Endothelial cell (in vitro differentiated cells): ENCODE data around the gene SERF1B. TPM values are rescaled to one million over a fixed set of nuclear protein-coding genes. Genes with fewer than 3 reads are reported as not detected.
"Not testable (repeated sequence)": the region's sequence is repeated elsewhere in the genome, so short reads cannot be mapped to it uniquely, and the experiment has no call there.

Experiments used
- DNase-seq: peaks from one replicate; pipeline ENCODE4 v3.0.0; 2021; ENCODE audit warnings: low spot score
- H3K27ac Mint-ChIP-seq: one replicate; pipeline ENCODE4 v1.8.0; 2021; ENCODE audit warnings: mixed read lengths, inconsistent platforms; ENCODE audit not compliant: unreplicated experiment
- H3K27me3 Mint-ChIP-seq: one replicate; pipeline ENCODE4 v1.8.0; 2021; ENCODE audit warnings: mild to moderate bottlenecking, moderate library complexity, mixed read lengths, inconsistent platforms; ENCODE audit not compliant: unreplicated experiment
- H3K36me3 Mint-ChIP-seq: one replicate; pipeline ENCODE4 v1.8.0; 2021; ENCODE audit warnings: mild to moderate bottlenecking, low read depth, mixed read lengths, inconsistent platforms; ENCODE audit not compliant: unreplicated experiment
- H3K4me1 Mint-ChIP-seq: one replicate; pipeline ENCODE4 v1.8.0; 2021; ENCODE audit warnings: mild to moderate bottlenecking, mixed read lengths, inconsistent platforms; ENCODE audit not compliant: unreplicated experiment
- H3K4me3 Mint-ChIP-seq: one replicate; pipeline ENCODE4 v1.8.0; 2021; ENCODE audit warnings: mild to moderate bottlenecking, mixed read lengths, inconsistent platforms; ENCODE audit not compliant: unreplicated experiment
- H3K9me3 Mint-ChIP-seq: one replicate; pipeline ENCODE4 v1.8.0; 2021; ENCODE audit warnings: mixed read lengths, inconsistent platforms; ENCODE audit not compliant: unreplicated experiment
- total RNA-seq: library from RNA; stranded (reverse); fragmentation: NEBNext Ultra II Directional; extraction: Animal tissue kit (Norgen Biotek cat#: 25700); gene quantifications from one replicate; pipeline ENCODE4 v1.2.1, GENCODE V29; 2021; ENCODE audit not compliant: unreplicated experiment

SERF1B gene
- total RNA-seq, 1 donor from 2014 or later: 71.7 TPM

GRCh38 chr5:70091776-70092175 is 66.7 kb downstream of the SERF1B start:
- H3K27ac Mint-ChIP-seq, H3K36me3 Mint-ChIP-seq, H3K27me3 Mint-ChIP-seq: not testable (repeated sequence)

More at GRCh38 chr5:70091776-70092175, 66.7 kb downstream of the SERF1B start:
- DNase-seq, H3K4me1 Mint-ChIP-seq, H3K4me3 Mint-ChIP-seq, H3K9me3 Mint-ChIP-seq: not testable (repeated sequence)

Other genes starting within 250 kb of the SERF1B start
- gene SMN2, start 24.4 kb downstream of the SERF1B start, total RNA-seq: 42.4 TPM